Measurements from ENCODE around the gene LRRC14B. TPM values are rescaled to one million over a fixed set of nuclear protein-coding genes. Genes with fewer than 3 reads are reported as not detected.

The LRRC14B gene
- total and polyA plus RNA-seq, 10 donors = 0.10 TPM; not detected in 9

- Histone ChIP-seq H3K4me3 (no peak overlapping the region), H3K4me1 (peaks cover 0 to 26% (median 10%) of the 10 kb centered on the region in 6 donors), H3K27ac (no peak overlapping the region), H3K36me3 (no peaks in the 10 kb centered on the region), H3K27me3 (replicated peaks in 1 of 7) (no peaks in the 10 kb centered on the region), H3K9me3 (no peaks in the 10 kb centered on the region)
- intact Hi-C loops (cut with DNase I; ENCODE audit: low total_unique reads) = no loop called here
- WGBS, 5 donors = 81 to 88% (median 85%) methylated on average over 21 to 22 of the region's 22 CpGs
- peak; percentile 46 for DNase-seq
- TF ChIP-seq POLR2AphosphoS5 (IDR thresholded peaks at IDR 0.05) (no peak), POLR2A (IDR thresholded peaks at IDR 0.05) (no peak)
- TF ChIP-seq, protein P1, sequence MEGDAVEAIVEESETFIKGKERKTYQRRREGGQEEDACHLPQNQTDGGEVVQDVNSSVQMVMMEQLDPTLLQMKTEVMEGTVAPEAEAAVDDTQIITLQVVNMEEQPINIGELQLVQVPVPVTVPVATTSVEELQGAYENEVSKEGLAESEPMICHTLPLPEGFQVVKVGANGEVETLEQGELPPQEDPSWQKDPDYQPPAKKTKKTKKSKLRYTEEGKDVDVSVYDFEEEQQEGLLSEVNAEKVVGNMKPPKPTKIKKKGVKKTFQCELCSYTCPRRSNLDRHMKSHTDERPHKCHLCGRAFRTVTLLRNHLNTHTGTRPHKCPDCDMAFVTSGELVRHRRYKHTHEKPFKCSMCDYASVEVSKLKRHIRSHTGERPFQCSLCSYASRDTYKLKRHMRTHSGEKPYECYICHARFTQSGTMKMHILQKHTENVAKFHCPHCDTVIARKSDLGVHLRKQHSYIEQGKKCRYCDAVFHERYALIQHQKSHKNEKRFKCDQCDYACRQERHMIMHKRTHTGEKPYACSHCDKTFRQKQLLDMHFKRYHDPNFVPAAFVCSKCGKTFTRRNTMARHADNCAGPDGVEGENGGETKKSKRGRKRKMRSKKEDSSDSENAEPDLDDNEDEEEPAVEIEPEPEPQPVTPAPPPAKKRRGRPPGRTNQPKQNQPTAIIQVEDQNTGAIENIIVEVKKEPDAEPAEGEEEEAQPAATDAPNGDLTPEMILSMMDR (IDR thresholded peaks at IDR 0.05 in 8 of 11, conservative IDR thresholded peaks at IDR 0.05 in 3 of 11) = no peak
Measured at GRCh38 chr5:173392-174290, 17.7 kb upstream of the LRRC14B start.

DNA sequence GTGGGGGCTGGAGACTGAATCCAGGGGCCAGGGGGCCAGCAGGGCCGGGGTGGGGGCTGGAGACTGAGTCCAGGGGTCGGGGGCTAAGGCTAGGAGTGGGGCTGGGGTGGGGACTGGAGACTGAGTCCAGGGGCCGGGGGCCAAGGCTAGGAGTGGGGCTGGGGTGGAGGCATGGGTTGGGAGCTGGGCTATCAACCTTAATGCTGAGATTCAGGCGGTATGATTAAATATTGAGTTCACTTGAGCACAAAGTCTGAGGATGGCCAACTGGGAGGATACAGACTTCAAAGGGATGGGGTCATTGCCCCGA lies 17.0 kb upstream of the LRRC14B start:
- Histone ChIP-seq H3K4me1 (peaks cover 0 to 22% (median 8%) of the 10 kb centered on the region in 6 donors), H3K27ac (no peak overlapping the region), H3K4me3 (no peak overlapping the region), H3K36me3 (no peaks in the 10 kb centered on the region), H3K9me3 (no peaks in the 10 kb centered on the region), H3K27me3 (replicated peaks in 1 of 7) (no peaks in the 10 kb centered on the region)
- intact Hi-C loops (cut with DNase I; ENCODE audit: low total_unique reads) = no loop called here
- TF ChIP-seq, protein P1 (IDR thresholded peaks at IDR 0.05 in 8 of 11, conservative IDR thresholded peaks at IDR 0.05 in 3 of 11) = no peak
- TF ChIP-seq POLR2AphosphoS5 (IDR thresholded peaks at IDR 0.05) = no peak
- no peak for TF ChIP-seq POLR2A (IDR thresholded peaks at IDR 0.05)
- DNase-seq = no peak
- WGBS, 5 donors = 73 to 87% (median 86%) methylated on average over 5 of the region's 5 CpGs

DNA sequence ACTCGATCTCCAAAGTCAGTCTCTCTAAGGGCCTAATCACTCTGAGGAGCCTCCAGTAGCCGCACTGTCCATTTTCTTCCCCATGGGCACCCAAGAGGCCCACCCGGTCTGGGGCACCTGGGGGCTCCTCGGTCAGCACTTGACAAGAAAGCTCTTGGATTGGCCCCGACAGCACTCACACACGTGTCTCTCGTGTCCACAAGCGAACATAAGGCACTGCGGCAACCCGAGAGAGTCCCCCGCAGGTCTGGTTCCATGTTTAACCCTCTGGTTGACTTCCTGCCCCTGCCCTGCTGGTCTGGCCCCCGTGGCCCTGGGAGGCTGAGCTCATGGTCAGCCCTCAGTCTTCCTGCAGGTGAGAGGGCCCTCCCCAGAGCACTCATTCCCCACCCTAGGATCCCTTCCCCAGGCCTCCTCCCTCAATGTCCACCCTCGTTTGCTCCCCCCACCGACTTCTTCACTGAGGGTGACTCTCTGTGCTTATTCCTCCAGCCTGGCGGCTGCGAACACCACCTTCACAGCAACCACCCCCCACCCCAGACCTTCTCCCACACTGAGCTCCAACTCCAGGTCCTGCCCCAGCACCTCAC lies 16.3 kb upstream of the LRRC14B start:
- 86 to 92% (median 91%) methylated on average over 16 of the region's 16 CpGs for WGBS, 5 donors
- intact Hi-C loops (cut with DNase I; ENCODE audit: low total_unique reads) = no loop called here
- Histone ChIP-seq H3K27me3 (replicated peaks in 1 of 7) (no peaks in the 10 kb centered on the region), H3K4me1 (peaks cover 0 to 15% (median 2%) of the 10 kb centered on the region in 6 donors), H3K9me3 (no peaks in the 10 kb centered on the region), H3K36me3 (no peaks in the 10 kb centered on the region), H3K27ac (no peak overlapping the region), H3K4me3 (no peak overlapping the region)
- DNase-seq = peak; percentile 58
- TF ChIP-seq POLR2A (IDR thresholded peaks at IDR 0.05) (no peak), POLR2AphosphoS5 (IDR thresholded peaks at IDR 0.05) (no peak)
- TF ChIP-seq, protein P1 (IDR thresholded peaks at IDR 0.05 in 8 of 11, conservative IDR thresholded peaks at IDR 0.05 in 3 of 11) = no peak

DNA sequence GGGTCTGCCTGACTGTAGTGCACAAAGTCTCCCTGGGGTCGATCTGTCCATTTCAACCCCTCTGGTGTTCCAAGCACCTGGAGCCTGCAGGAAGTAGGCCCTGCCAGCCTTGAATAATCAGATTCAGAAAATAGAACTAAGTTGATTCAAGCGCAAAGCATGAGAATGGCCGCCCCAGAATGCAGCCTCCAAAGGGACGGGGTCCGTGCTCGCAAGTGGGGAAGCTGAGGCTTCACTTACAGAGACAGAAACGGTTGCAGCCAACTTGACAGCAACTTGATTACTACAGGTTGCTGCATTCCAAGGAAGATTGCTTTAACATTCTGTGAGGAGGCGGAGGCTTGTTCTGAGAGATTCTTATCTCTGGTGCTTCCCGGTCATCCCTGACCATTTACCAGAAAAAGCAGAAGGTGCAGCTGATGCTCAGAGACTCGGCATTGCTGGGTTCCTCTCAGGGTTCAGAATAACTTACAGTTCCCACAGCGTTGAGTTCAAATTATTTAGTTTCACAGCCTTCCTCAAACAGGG lies 14.9 kb upstream of the LRRC14B start:
- intact Hi-C loops (cut with DNase I; ENCODE audit: low total_unique reads) = no loop called here
- TF ChIP-seq POLR2AphosphoS5 (IDR thresholded peaks at IDR 0.05) (no peak), POLR2A (IDR thresholded peaks at IDR 0.05) (no peak)
- TF ChIP-seq, protein P1 (IDR thresholded peaks at IDR 0.05 in 8 of 11, conservative IDR thresholded peaks at IDR 0.05 in 3 of 11) = no peak

More for the DNA sequence above, 14.9 kb upstream of the LRRC14B start:
- 79 to 83% (median 81%) methylated on average over 11 of the region's 11 CpGs for WGBS, 5 donors
- Histone ChIP-seq H3K27ac (no peak overlapping the region), H3K9me3 (no peaks in the 10 kb centered on the region), H3K4me3 (no peak overlapping the region), H3K27me3 (replicated peaks in 1 of 7) (peaks cover 0 to 5% (median 0%) of the 10 kb centered on the region in 7 donors), H3K4me1 (peaks cover 0 to 3% (median under 1%) of the 10 kb centered on the region in 6 donors), H3K36me3 (no peaks in the 10 kb centered on the region)
- DNase-seq = peak; percentile 49

All from spleen (tissue), 11 donors.